Epithelial cell of proximal tubule (primary cell): Measurements from ENCODE around the gene PKD1L1. TPM values are rescaled to one million over a fixed set of nuclear protein-coding genes. Genes with fewer than 3 reads are reported as not detected.

Experiments
- DNase-seq: peaks from one replicate; pipeline ENCODE4 v3.0.0-alpha.2; 2011; ENCODE audit warnings: low read depth
- H3K4me3 ChIP-seq: 2 replicates; pipeline ENCODE4 v1.5.1; 2011; ENCODE audit warnings: low read depth, mild to moderate bottlenecking, low read length
- total RNA-seq: library from RNA; depleted of rRNA; stranded (reverse); fragments of >200 nt; gene quantifications from 2 replicates; pipeline ENCODE4 v1.2.3, GENCODE V29; 2015
- TF ChIP-seq, protein P1 (sequence below): conservative IDR thresholded peaks from 2 replicates; pipeline ENCODE4 v1.5.1; 2012; ENCODE audit warnings: low read depth, mild to moderate bottlenecking, low read length

The PKD1L1 gene
- total RNA-seq, 1 donor from 2014 or later: not detected

GRCh38 chr7:47882635-47883034 lies 65.6 kb downstream of the PKD1L1 start:
- no peak overlapping the region for H3K4me3 ChIP-seq
- DNase-seq: no peak
- TF ChIP-seq, protein P1, sequence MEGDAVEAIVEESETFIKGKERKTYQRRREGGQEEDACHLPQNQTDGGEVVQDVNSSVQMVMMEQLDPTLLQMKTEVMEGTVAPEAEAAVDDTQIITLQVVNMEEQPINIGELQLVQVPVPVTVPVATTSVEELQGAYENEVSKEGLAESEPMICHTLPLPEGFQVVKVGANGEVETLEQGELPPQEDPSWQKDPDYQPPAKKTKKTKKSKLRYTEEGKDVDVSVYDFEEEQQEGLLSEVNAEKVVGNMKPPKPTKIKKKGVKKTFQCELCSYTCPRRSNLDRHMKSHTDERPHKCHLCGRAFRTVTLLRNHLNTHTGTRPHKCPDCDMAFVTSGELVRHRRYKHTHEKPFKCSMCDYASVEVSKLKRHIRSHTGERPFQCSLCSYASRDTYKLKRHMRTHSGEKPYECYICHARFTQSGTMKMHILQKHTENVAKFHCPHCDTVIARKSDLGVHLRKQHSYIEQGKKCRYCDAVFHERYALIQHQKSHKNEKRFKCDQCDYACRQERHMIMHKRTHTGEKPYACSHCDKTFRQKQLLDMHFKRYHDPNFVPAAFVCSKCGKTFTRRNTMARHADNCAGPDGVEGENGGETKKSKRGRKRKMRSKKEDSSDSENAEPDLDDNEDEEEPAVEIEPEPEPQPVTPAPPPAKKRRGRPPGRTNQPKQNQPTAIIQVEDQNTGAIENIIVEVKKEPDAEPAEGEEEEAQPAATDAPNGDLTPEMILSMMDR: no peak

GRCh38 chr7:47881256-47881655 lies 67.0 kb downstream of the PKD1L1 start:
- no peak for DNase-seq
- no peak overlapping the region for H3K4me3 ChIP-seq
- TF ChIP-seq, protein P1: no peak

- TF ChIP-seq, protein P1: no peak
- DNase-seq: no peak
- no peak overlapping the region for H3K4me3 ChIP-seq
These were observed 69.6 kb downstream of the PKD1L1 start for GRCh38 chr7:47878662-47879061.

DNA sequence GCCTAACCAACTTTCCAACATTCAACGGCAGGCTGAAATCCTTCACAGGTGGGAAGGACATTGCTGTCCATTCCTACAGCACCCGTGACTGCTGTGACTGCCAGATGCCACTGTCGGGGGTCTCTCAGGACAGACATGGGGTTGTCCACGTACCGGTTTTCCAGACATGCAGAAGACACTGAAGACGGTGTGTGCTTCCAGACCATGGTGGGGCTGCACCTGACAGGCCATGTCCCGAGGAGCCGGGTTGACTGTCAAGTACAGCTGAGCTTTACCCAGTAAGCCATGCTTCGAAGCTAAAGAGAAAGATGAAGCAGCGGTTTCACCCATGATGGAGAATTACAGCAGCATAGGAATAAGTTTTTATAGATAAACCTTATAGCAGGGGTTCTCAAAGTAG lies 70.9 kb downstream of the PKD1L1 start:
- H3K4me3 ChIP-seq: no peak overlapping the region
- no peak for DNase-seq
- TF ChIP-seq, protein P1: no peak

DNA sequence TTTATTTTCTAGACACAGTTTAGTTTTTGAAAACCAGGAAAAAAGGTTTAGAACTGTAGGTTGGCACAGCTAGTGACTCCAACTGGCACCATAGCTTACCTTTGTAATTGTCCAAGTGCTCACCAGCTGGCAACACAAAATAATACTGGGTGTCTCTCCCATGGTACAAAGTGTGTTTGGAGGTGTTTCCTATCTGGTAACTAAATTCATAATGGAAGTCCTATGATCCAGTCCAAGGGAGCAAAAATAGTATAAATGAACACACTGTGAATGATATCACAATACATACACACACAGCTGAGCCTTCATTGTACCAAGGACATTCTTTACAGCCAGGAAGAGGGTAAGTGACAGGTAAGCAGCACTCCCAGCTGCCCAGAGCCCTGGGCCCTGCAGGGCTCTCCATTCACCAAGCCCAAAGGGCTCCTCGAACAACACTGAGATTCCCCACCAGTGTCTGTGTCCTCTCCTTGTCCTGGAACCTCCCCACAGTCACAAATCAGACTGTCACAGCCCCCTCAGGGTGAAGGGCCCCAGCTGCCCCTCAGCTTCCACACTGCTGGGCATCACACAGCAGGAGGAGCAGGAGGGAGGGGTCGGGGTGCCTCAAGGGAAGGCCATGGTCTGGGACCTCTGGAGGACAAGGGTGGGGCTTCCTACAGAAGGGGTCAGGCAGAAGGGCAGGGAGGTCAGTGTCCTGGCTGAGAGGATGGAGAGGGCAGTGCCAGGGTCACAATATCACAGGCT lies 72.1 kb downstream of the PKD1L1 start:
- TF ChIP-seq, protein P1: no peak
- DNase-seq: no peak
- H3K4me3 ChIP-seq: no peak overlapping the region

DNA sequence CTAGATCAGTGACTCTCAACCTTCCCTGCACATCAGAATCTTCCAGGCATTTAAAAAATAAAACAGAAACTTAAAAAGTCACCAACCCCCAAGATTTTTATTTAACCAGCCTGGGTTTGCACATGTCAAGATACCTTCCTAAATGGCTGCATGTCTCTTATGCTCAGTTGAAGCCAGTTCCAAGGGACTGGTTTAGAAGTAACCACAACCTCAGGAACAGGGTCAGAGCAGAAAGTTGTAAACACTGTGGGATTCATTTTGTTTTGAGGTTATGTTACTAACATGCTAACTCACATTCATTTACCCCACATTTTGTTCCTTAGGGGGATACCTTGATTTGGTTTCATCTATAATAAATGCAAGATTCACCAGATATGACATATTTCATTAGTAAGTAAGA lies 72.9 kb downstream of the PKD1L1 start:
- no peak overlapping the region for H3K4me3 ChIP-seq
- DNase-seq: no peak
- TF ChIP-seq, protein P1: no peak

GRCh38 chr7:47873762-47874161 lies 74.5 kb downstream of the PKD1L1 start:
- DNase-seq: no peak
- TF ChIP-seq, protein P1: no peak
- no peak overlapping the region for H3K4me3 ChIP-seq
